ENCODE data around the gene TNS3. TPM values are rescaled to one million over a fixed set of nuclear protein-coding genes. Genes with fewer than 3 reads are reported as not detected.

TNS3 gene
- total and polyA plus RNA-seq, 2 donors (not counting 1 experiment from before 2014, with no cell fraction given), result 11.4 to 77.5 TPM

GRCh38 chr7:47371317-47371716, 210.6 kb downstream of the TNS3 start:
- DNase-seq (no peak), ATAC-seq (ENCODE audit: low read depth) (no peak)
- no CpG with 5 or more reads among the region's 1 CpG for WGBS (ENCODE audit: insufficient coverage)
- Mint-ChIP-seq H3K4me3 (no peak overlapping the region), H3K27ac (peak overlapping the region; percentile 15), H3K4me1 (no peaks in the 10 kb centered on the region), H3K27me3 (no peaks in the 10 kb centered on the region), H3K9me3 (ENCODE audit: insufficient read depth) (no peaks in the 10 kb centered on the region)
- peaks cover 0 to 2% (median 0%) of the 10 kb centered on the region in 3 donors for H3K9me3 ChIP-seq (ENCODE audit: control extremely low read depth in 1 of 3, control insufficient read depth in 2 of 3, insufficient read depth in 1 of 3, low read length in 2 of 3)
- H3K9ac ChIP-seq (ENCODE audit: low read length), result no peak overlapping the region
- H3K4me1 ChIP-seq (ENCODE audit: control insufficient read depth in 2 of 2, insufficient read depth in 2 of 2, low read length in 2 of 2), result no peaks in the 10 kb centered on the region
- no peak overlapping the region for H3K4me2 ChIP-seq (replicated peaks; ENCODE audit: low read depth, low read length, poor library complexity, severe bottlenecking)
- no peaks in the 10 kb centered on the region for H3K79me2 ChIP-seq (ENCODE audit: control insufficient read depth, insufficient read depth, low read length)
- intact Hi-C loops (cut with micrococcal nuclease), result no loop called here
- peaks cover 0 to 32% of the 10 kb centered on the region in 2 experiments for H3K36me3 ChIP-seq (replicated peaks in 1 of 2; ENCODE audit: control extremely low read depth in 1 of 2, control insufficient read depth in 1 of 2, extremely low read depth in 1 of 2, insufficient read depth in 2 of 2, low read length in 1 of 2)
- no peak overlapping the region for H3K4me3 ChIP-seq (ENCODE audit: control extremely low read depth in 1 of 5, extremely low read depth in 1 of 5, insufficient read depth in 1 of 5, low read depth in 2 of 5, low read length in 4 of 5)
- H4K20me1 ChIP-seq (ENCODE audit: control insufficient read depth, insufficient read depth, low read length, poor library complexity, severe bottlenecking), result no peaks in the 10 kb centered on the region
- POLR2A ChIA-PET, result no interaction called here
- no peak for TF ChIP-seq EZH2 (IDR thresholded peaks at IDR 0.05; ENCODE audit: borderline replicate concordance, insufficient read depth, low read depth, low read length, poor library complexity, severe bottlenecking)
- TF ChIP-seq, protein P1, sequence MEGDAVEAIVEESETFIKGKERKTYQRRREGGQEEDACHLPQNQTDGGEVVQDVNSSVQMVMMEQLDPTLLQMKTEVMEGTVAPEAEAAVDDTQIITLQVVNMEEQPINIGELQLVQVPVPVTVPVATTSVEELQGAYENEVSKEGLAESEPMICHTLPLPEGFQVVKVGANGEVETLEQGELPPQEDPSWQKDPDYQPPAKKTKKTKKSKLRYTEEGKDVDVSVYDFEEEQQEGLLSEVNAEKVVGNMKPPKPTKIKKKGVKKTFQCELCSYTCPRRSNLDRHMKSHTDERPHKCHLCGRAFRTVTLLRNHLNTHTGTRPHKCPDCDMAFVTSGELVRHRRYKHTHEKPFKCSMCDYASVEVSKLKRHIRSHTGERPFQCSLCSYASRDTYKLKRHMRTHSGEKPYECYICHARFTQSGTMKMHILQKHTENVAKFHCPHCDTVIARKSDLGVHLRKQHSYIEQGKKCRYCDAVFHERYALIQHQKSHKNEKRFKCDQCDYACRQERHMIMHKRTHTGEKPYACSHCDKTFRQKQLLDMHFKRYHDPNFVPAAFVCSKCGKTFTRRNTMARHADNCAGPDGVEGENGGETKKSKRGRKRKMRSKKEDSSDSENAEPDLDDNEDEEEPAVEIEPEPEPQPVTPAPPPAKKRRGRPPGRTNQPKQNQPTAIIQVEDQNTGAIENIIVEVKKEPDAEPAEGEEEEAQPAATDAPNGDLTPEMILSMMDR (IDR thresholded peaks at IDR 0.05), result no peak
- CTCF ChIA-PET, result no interaction called here
- no peaks in the 10 kb centered on the region for H3K27me3 ChIP-seq (replicated peaks in 1 of 4; ENCODE audit: control extremely low read depth in 1 of 4, control insufficient read depth in 3 of 4, insufficient read depth in 4 of 4, low read length in 3 of 4)
- no peak overlapping the region for H3K27ac ChIP-seq (ENCODE audit: low read length in 2 of 2)
- no peak overlapping the region for H2AFZ ChIP-seq (ENCODE audit: insufficient read depth, low read depth, low read length, poor library complexity, severe bottlenecking)

DNA sequence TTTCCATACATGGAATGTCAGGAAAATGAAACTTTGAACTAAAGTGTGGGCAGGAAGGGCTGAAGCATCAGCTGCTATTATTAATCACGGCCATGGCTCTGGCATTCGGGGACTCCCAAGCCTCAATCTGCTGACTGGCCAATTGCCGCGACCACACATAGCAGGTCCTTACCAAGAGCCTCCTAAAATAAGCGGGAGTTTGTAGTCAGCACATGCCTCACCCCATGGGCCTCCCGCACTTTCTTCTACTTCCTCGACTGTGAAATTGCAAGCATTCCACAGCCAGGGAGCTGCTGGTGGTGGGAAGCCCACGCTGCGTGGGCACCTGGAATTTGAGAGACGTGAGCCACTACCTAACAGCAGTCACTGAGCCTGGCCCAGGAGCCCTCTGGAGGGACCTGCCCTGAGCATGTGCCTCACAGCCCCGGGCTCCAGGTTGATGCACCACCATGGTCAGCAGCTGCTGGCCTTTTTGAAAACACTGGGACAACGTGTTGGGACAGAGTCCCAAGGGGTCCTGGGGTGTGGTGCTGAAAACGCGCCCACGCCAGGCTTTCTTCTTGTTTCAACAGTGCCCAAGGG, 211.4 kb downstream of the TNS3 start:
- H3K9me3 ChIP-seq (ENCODE audit: control extremely low read depth in 1 of 3, control insufficient read depth in 2 of 3, insufficient read depth in 1 of 3, low read length in 2 of 3), result peaks cover 0 to 2% (median 0%) of the 10 kb centered on the region in 3 donors
- intact Hi-C loops (cut with micrococcal nuclease), result no loop called here
- no peak overlapping the region for H2AFZ ChIP-seq (ENCODE audit: insufficient read depth, low read depth, low read length, poor library complexity, severe bottlenecking)
- no peaks in the 10 kb centered on the region for H3K4me1 ChIP-seq (ENCODE audit: control insufficient read depth in 2 of 2, insufficient read depth in 2 of 2, low read length in 2 of 2)
- no peak overlapping the region for H3K27ac ChIP-seq (ENCODE audit: low read length in 2 of 2)
- H3K79me2 ChIP-seq (ENCODE audit: control insufficient read depth, insufficient read depth, low read length), result no peaks in the 10 kb centered on the region
- no peak for ATAC-seq (ENCODE audit: low read depth)
- no peak overlapping the region for H3K4me2 ChIP-seq (replicated peaks; ENCODE audit: low read depth, low read length, poor library complexity, severe bottlenecking)
- peaks cover 0 to 31% of the 10 kb centered on the region in 2 experiments for H3K36me3 ChIP-seq (replicated peaks in 1 of 2; ENCODE audit: control extremely low read depth in 1 of 2, control insufficient read depth in 1 of 2, extremely low read depth in 1 of 2, insufficient read depth in 2 of 2, low read length in 1 of 2)
- no peak overlapping the region for H3K9ac ChIP-seq (ENCODE audit: low read length)
- H3K4me3 Mint-ChIP-seq, result no peak overlapping the region
- 96% methylated on average over 15 of the region's 15 CpGs for whole genome bisulfite sequencing (ENCODE audit: insufficient coverage)
- H3K27ac Mint-ChIP-seq, result no peak overlapping the region
- ChIA-PET CTCF (no interaction called here), POLR2A (no interaction called here)
- no peak for DNase-seq
- no peaks in the 10 kb centered on the region for H3K9me3 Mint-ChIP-seq (ENCODE audit: insufficient read depth)
- H3K4me3 ChIP-seq (ENCODE audit: control extremely low read depth in 1 of 5, extremely low read depth in 1 of 5, insufficient read depth in 1 of 5, low read depth in 2 of 5, low read length in 4 of 5), result no peak overlapping the region
- no peaks in the 10 kb centered on the region for H3K4me1 Mint-ChIP-seq
- TF ChIP-seq, protein P1 (IDR thresholded peaks at IDR 0.05), result no peak
- no peak for TF ChIP-seq EZH2 (IDR thresholded peaks at IDR 0.05; ENCODE audit: borderline replicate concordance, insufficient read depth, low read depth, low read length, poor library complexity, severe bottlenecking)
- H3K27me3 Mint-ChIP-seq, result no peaks in the 10 kb centered on the region
- no peaks in the 10 kb centered on the region for H4K20me1 ChIP-seq (ENCODE audit: control insufficient read depth, insufficient read depth, low read length, poor library complexity, severe bottlenecking)
- H3K27me3 ChIP-seq (replicated peaks in 1 of 4; ENCODE audit: control extremely low read depth in 1 of 4, control insufficient read depth in 3 of 4, insufficient read depth in 4 of 4, low read length in 3 of 4), result no peaks in the 10 kb centered on the region

Measured in B cell (primary cell).